ENCODE measurements around the gene PITX2. TPM values are rescaled to one million over a fixed set of nuclear protein-coding genes. Genes with fewer than 3 reads are reported as not detected.
A peak's percentile ranks its signal among the peaks of the same experiment; 100 is the strongest.

Gene PITX2
- total RNA-seq, 1 donor from 2014 or later, result not detected

DNA sequence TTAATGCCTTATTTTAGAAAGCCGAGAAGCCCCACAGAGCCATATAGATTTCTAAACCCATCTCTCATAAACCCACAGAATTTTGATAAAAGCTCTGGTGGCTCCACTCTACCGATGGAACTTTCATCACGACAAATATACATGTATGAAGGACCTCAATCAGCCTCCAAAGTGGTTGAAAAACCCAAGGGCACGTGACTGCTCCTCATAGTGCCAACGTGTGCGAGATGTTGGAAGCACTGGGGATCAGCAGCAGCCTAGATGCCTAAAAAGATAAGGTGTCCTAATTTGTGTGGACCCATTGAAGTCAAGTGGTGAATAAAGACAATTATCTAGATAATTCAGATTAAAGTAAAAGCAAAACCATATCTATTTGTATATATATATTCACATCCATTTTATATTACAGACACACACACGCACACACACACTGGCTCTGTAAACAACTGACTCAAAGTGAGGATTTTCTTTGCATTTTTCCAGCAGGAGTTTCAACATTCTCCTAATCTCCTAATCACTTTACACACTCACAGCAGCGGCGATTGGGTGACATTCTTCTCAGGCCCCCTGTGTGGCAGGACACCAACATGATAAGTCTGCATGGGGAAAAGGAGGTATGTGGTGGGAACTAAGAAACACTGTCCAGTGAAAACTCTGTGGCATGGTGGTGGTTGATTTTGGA lies 2.8 kb upstream of the PITX2 start:
- DNase-seq (ENCODE audit: low spot score), result no peak
- Mint-ChIP-seq H3K27me3 (ENCODE audit: insufficient read depth) (peaks cover 76% of the 10 kb centered on the region), H3K4me3 (no peak overlapping the region), H3K9me3 (peaks cover 12% of the 10 kb centered on the region), H3K4me1 (ENCODE audit: low read depth) (peaks cover 2% of the 10 kb centered on the region), H3K36me3 (ENCODE audit: low read depth) (peaks cover 8% of the 10 kb centered on the region), H3K27ac (no peak overlapping the region)
- intact Hi-C loops (cut with micrococcal nuclease), result loop anchor here (5.0 kb wide), 1 partner anchor 1892 kb away; the partner anchor contains the start of gene NEUROG2

DNA sequence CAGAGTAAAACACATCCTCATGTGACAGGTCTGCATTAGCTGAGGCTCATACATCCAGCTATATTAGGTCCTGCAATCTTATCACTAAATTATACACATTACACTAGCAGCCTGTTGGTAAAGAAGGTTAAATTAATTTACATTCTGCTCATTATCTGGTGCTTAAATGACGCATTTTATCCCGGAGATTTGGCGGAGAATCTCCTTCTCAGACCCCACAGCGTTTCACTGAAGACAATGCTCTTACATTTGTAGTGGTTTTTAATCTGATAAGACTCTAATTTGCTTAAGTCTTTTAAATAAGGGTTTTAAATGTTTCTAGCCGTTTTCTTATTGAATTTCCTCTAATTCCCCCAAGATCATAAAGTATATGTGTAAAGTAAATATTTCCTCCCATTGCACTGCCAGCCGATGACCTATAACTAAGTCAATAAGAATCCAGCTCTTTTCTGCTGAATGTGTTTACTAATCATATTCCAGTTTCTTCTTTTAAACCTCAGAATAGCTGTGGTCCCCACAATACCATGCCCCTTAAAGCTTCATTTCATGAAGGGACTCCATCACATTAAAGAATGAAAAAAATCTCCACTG lies 2.1 kb upstream of the PITX2 start:
- no peak for DNase-seq (ENCODE audit: low spot score)
- Mint-ChIP-seq H3K4me3 (no peak overlapping the region), H3K9me3 (peaks cover 10% of the 10 kb centered on the region), H3K36me3 (ENCODE audit: low read depth) (peaks cover 8% of the 10 kb centered on the region), H3K27me3 (ENCODE audit: insufficient read depth) (peaks cover 77% of the 10 kb centered on the region), H3K4me1 (ENCODE audit: low read depth) (no peaks in the 10 kb centered on the region), H3K27ac (no peak overlapping the region)
- intact Hi-C loops (cut with micrococcal nuclease), result loop anchor here (5.0 kb wide), 1 partner anchor 1892 kb away; the partner anchor contains the start of gene NEUROG2

GRCh38 chr4:110624398-110624780 lies 1.5 kb upstream of the PITX2 start:
- intact Hi-C loops (cut with micrococcal nuclease), result no loop called here

GRCh38 chr4:110623718-110624397 lies 981 bp upstream of the PITX2 start:
- Mint-ChIP-seq H3K27me3 (ENCODE audit: insufficient read depth) (peaks cover 82% of the 10 kb centered on the region), H3K4me3 (no peak overlapping the region), H3K36me3 (ENCODE audit: low read depth) (peaks cover 9% of the 10 kb centered on the region), H3K4me1 (ENCODE audit: low read depth) (no peaks in the 10 kb centered on the region), H3K27ac (peak overlapping the region; percentile 63), H3K9me3 (peaks cover 7% of the 10 kb centered on the region)
- intact Hi-C loops (cut with micrococcal nuclease), result no loop called here
- DNase-seq (ENCODE audit: low spot score), result no peak

More at GRCh38 chr4:110624398-110624780, 1.5 kb upstream of the PITX2 start:
- no peak for DNase-seq (ENCODE audit: low spot score)
- Mint-ChIP-seq H3K4me1 (ENCODE audit: low read depth) (no peaks in the 10 kb centered on the region), H3K9me3 (peaks cover 7% of the 10 kb centered on the region), H3K36me3 (ENCODE audit: low read depth) (peaks cover 9% of the 10 kb centered on the region), H3K27me3 (ENCODE audit: insufficient read depth) (peaks cover 81% of the 10 kb centered on the region), H3K27ac (no peak overlapping the region), H3K4me3 (no peak overlapping the region)

GRCh38 chr4:110621839-110622751 lies 782 bp downstream of the PITX2 start:
- intact Hi-C loops (cut with micrococcal nuclease), result loop anchor here (1.0 kb wide), 1 partner anchor 8 kb away; no protein-coding TSS in a partner anchor
- Mint-ChIP-seq H3K27ac (no peak overlapping the region), H3K4me1 (ENCODE audit: low read depth) (no peaks in the 10 kb centered on the region), H3K36me3 (ENCODE audit: low read depth) (peaks cover 6% of the 10 kb centered on the region), H3K9me3 (peaks cover 5% of the 10 kb centered on the region), H3K4me3 (peak overlapping the region; percentile 7), H3K27me3 (ENCODE audit: insufficient read depth) (peaks cover 85% of the 10 kb centered on the region)
- no peak for DNase-seq (ENCODE audit: low spot score)

- Mint-ChIP-seq H3K27me3 (ENCODE audit: insufficient read depth) (peaks cover 88% of the 10 kb centered on the region), H3K27ac (no peak overlapping the region), H3K9me3 (peaks cover 5% of the 10 kb centered on the region), H3K4me1 (ENCODE audit: low read depth) (no peaks in the 10 kb centered on the region), H3K36me3 (ENCODE audit: low read depth) (peaks cover 6% of the 10 kb centered on the region), H3K4me3 (no peak overlapping the region)
- DNase-seq (ENCODE audit: low spot score), result no peak
- intact Hi-C loops (cut with micrococcal nuclease), result no loop called here
These were observed 1.5 kb downstream of the PITX2 start for GRCh38 chr4:110621328-110621812.

DNA sequence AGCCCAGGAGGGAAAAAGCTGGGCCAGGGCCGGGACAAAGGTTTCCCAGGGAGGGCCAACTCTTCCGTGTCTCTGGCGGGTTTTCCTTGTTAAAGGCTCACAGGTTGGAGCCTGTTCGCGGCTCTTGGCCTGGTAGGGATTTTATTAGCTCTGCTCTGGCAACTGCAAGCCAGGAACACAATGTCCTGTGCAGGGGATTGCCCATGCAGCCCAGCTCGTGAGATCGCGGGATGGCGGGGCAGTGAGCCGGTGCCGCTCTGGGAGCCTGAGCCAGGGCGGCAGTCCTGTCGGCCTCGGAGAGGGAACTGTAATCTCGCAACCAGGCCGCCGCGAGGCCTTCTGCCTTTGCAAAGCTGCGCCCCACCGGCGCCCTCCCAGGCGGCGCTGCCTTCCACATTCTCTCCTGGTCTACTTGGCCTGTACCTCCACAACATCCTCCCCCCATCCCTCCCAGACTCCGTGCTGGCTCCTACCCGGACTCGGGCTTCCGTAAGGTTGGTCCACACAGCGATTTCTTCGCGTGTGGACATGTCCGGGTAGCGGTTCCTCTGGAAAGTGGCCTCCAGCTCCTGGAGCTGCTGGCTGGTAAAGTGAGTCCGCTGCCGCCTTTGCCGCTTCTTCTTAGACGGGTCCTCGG lies 2.1 kb downstream of the PITX2 start:
- no peak for DNase-seq (ENCODE audit: low spot score)
- H3K4me1 Mint-ChIP-seq (ENCODE audit: low read depth), result no peaks in the 10 kb centered on the region

GRCh38 chr4:110620322-110620690 lies 2.6 kb downstream of the PITX2 start:
- Mint-ChIP-seq H3K27me3 (ENCODE audit: insufficient read depth) (peaks cover 88% of the 10 kb centered on the region), H3K4me3 (no peak overlapping the region), H3K36me3 (ENCODE audit: low read depth) (peaks cover 6% of the 10 kb centered on the region), H3K27ac (peak overlapping the region; percentile 52), H3K9me3 (peaks cover 5% of the 10 kb centered on the region), H3K4me1 (ENCODE audit: low read depth) (no peaks in the 10 kb centered on the region)
- intact Hi-C loops (cut with micrococcal nuclease), result no loop called here
- no peak for DNase-seq (ENCODE audit: low spot score)

More for the DNA sequence above, 2.1 kb downstream of the PITX2 start:
- Mint-ChIP-seq H3K4me3 (no peak overlapping the region), H3K27me3 (ENCODE audit: insufficient read depth) (peaks cover 88% of the 10 kb centered on the region), H3K9me3 (peaks cover 5% of the 10 kb centered on the region), H3K27ac (peak overlapping the region; percentile 52), H3K36me3 (ENCODE audit: low read depth) (peaks cover 6% of the 10 kb centered on the region)
- intact Hi-C loops (cut with micrococcal nuclease), result no loop called here

DNA sequence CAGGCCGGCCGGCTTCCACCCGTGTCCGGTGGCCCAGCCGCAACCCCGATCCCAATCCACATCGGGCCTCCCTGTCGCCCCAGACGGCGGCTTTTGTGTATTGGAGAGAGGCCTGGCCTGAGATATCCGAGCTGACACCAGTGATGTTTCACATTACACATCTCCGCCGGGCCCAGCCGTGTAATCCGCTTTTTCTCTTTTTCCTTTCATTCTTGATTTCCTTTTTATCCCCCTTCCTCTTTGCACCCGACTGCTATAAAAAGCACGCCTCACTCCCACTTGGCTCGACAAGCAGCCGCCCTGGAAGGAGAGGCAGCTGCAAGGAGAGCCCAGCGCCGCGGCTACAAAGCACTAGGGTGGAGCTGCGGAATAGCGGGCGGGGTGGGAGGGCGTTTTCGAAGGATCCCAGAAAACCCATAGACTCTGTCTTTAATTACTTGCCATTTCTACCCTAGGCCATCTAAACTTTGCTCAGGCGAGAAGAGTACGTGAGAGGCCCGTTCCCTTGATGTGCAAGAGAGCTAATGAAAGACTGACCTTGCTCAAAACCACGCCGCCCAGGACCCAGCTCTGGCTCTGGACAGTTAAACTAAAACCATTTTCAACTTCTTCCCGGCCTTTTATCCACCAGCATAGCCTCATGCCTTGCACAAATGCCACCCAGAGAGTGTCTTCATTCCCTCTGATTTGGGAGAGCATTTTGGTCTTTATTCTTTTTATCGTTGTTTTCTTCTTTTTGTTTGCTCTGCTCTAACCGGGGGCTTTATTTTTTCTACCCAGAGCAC lies 3.2 kb downstream of the PITX2 start:
- Mint-ChIP-seq H3K27ac (peak overlapping the region; percentile 80), H3K9me3 (peaks cover 5% of the 10 kb centered on the region), H3K4me1 (ENCODE audit: low read depth) (no peaks in the 10 kb centered on the region), H3K4me3 (no peak overlapping the region), H3K27me3 (ENCODE audit: insufficient read depth) (peaks cover 88% of the 10 kb centered on the region), H3K36me3 (ENCODE audit: low read depth) (peaks cover 6% of the 10 kb centered on the region)
- no peak for DNase-seq (ENCODE audit: low spot score)
- intact Hi-C loops (cut with micrococcal nuclease), result loop anchor here (5.0 kb wide), 1 partner anchor 1903 kb away; no protein-coding TSS in a partner anchor

DNA sequence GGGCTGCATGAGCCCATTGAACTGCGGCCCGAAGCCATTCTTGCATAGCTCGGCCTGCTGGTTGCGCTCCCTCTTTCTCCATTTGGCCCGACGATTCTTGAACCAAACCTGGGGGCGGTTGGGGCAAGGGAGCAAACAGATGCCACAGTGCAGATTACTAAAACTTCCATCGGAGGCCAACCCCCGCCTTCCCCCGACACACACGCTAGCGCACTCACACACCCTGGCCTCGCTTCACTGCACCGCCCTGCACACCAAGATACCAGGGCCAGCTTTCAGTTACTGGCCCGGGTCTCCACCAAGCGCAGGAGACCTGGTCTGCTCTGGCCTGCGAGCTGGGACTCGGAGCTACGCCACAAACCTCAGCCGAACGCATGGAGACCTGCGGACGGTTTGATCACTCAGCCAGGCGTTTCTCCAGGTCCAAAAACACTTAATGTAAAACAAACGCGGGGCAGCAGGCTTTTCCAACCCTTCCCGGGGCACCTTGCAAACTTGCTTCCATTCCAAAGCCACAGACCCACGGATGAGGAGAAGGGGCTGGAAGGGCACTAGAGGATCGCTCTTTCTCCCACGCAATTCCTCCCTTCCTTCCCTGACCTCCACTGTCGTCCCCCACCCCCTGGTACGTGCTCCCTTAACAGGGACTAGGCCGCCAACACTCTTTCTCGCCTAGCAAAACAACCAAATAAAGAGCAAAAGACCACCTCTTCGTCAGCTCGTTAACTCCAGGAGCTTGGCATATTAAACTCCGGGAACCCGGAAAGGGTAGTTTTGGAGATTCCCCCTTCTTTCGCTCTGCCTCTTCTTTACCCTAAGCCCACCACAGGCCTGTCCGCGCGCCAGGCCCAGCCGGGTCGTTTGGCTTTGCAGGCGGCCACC lies 4.1 kb downstream of the PITX2 start:
- Mint-ChIP-seq H3K9me3 (peaks cover 5% of the 10 kb centered on the region), H3K4me3 (no peak overlapping the region), H3K27me3 (ENCODE audit: insufficient read depth) (peaks cover 89% of the 10 kb centered on the region), H3K4me1 (ENCODE audit: low read depth) (no peaks in the 10 kb centered on the region), H3K36me3 (ENCODE audit: low read depth) (peaks cover 6% of the 10 kb centered on the region), H3K27ac (peak overlapping the region; percentile 73)
- intact Hi-C loops (cut with micrococcal nuclease), result loop anchor here (5.0 kb wide), 1 partner anchor 1903 kb away; no protein-coding TSS in a partner anchor
- no peak for DNase-seq (ENCODE audit: low spot score)

All from activated T-helper 1 cell treated with anti-CD3 and anti-CD28 coated beads, Interleukin-12 subunit alpha, Interleukin-12 subunit beta, Interleukin-2, Interleukin-4 antibody, amounts not matched to agents 30 ng/mL and 10 ng/mL and 1 ng/mL, durations not matched to agents 14 hours and 24 hours and 36 hours (primary cell).